ENCODE measurements around the gene ANXA6.

ANXA6 gene

DNA sequence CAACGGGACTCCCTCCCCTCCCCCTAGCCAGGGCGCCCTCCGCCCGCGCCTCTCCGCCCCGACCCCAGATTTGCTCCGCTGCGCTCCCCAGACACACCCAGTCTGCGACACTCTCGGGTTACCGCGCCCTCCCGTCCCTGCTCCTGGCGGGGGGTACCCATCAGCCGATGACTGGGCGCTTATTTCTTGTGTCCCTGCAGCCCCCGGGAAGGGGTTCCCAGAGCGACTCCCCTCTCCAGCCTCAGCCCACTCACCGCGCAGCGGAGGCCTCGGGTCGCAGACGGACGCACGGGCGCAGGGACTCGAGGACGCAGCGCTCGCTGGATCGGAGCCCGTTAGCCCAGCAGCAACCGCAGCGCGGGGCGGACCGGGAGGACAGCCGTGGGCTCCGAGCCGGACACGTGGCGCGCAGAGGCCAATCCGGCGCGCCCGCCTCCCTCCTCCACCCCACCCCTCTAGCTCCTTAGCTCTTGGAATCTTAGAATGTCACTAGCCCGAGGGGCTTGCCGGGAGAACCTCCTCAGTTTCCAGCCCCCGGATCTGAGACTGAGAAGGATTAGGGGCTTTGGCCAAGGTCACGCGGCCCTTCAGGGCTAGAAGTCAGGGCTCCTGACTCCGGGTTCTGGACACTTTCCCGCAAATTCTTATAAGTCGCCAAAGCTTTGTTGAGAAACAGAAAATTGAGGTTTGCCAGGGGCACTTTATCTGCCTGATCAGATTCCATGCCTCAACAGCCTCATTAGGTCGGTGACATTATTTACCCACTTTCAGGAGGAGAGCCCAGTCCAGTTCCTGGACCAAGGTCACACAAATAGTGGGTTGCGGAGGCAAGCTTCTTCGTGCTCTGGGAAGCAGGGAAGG lies at the start of gene ANXA6:
ANXA6 (minus strand) TSS at position 354 of the 861 bp plus-strand sequence. CDS start 9,878 bp downstream, outside the sequence.
- TF ChIP-seq, protein P1, sequence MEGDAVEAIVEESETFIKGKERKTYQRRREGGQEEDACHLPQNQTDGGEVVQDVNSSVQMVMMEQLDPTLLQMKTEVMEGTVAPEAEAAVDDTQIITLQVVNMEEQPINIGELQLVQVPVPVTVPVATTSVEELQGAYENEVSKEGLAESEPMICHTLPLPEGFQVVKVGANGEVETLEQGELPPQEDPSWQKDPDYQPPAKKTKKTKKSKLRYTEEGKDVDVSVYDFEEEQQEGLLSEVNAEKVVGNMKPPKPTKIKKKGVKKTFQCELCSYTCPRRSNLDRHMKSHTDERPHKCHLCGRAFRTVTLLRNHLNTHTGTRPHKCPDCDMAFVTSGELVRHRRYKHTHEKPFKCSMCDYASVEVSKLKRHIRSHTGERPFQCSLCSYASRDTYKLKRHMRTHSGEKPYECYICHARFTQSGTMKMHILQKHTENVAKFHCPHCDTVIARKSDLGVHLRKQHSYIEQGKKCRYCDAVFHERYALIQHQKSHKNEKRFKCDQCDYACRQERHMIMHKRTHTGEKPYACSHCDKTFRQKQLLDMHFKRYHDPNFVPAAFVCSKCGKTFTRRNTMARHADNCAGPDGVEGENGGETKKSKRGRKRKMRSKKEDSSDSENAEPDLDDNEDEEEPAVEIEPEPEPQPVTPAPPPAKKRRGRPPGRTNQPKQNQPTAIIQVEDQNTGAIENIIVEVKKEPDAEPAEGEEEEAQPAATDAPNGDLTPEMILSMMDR (conservative IDR thresholded peaks at IDR 0.05; ENCODE audit: low read depth, low read length) = no peak
- DNase-seq (ENCODE audit: low read depth) = peak; percentile 78
- peak within 1 kb of the TSS; percentile 88 for H3K4me3 ChIP-seq (ENCODE audit: low read depth, low read length)

DNA sequence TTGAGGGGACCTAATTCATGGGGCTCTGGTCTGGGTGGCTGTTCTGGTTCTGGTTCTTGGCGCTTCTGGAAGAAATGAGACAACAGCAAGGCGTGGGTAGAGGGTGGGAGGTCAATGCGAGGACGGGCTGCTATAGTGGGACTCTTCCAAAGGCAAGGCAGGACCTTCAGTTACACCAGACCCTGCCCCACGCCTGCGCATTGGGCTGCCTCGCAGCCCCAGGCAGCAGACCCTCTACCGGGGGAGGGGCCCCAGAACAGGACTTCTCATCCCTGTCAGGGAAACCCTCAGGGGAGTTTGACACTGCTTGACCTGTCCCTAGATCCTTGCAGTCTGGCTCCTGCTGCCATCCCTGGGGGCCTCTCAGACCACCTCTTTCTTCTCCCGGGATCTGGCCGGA lies 47.8 kb upstream of the ANXA6 start:
- DNase-seq (ENCODE audit: low read depth) = no peak
- H3K4me3 ChIP-seq (ENCODE audit: low read depth, low read length) = no peak overlapping the region
- TF ChIP-seq, protein P1 (conservative IDR thresholded peaks at IDR 0.05; ENCODE audit: low read depth, low read length) = no peak

DNA sequence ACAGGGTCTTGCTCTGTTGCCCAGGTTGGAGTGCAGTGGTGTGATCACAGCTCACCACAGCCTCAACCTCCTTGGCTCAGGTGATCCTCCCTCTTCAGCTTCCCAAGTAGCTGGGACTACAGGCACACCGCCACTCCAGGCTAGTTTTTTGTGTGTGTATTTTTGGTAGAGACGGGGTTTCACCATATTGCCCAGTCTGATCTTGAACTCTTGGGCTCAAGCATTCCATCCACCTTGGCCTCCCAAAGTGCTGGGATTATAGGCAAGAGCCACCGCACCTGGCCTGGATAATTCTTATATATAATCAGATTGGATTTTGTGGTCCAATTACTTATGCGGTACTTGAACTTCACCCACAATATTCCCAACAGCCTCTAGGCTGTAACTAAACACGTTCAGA lies 46.5 kb upstream of the ANXA6 start:
- TF ChIP-seq, protein P1 (conservative IDR thresholded peaks at IDR 0.05; ENCODE audit: low read depth, low read length) = no peak
- no peak for DNase-seq (ENCODE audit: low read depth)
- H3K4me3 ChIP-seq (ENCODE audit: low read depth, low read length) = no peak overlapping the region

DNA sequence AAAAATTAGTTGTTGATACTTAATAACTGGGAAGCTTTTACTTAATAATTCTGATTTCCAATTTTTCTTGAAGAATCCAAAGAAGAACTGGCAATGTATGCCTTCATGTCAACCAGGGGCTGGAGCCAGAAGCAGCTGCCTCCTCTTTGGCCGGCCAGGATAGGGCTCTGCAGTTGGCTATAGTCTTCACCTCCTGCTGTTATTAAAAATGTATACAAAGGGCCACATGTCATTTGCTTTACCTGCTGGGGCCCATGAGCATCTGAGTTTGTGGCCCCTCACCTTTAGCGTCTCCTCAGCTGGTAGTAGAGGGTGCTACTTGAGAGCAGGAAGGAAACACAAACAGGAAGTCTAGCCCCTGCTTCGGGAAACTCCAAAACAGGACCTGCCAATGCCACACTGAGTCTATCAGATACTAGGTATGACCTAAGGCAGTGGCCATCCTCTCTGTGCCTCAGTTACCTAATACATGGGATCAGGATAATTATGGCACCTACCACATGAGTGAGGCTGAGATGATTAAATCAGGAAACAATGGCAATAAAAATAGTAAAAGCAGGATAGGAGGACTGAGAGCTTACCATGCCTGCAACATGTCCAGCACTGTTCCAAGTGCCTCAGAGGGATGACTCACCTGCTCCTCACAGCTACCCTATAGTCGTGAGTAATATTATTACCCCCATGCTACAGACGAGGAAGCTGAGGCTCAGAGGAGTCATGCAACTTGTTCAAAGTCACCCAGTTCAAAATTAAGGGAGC lies 45.0 kb upstream of the ANXA6 start:
- no peak overlapping the region for H3K4me3 ChIP-seq (ENCODE audit: low read depth, low read length)
- DNase-seq (ENCODE audit: low read depth) = peak; percentile 73
- TF ChIP-seq, protein P1 (conservative IDR thresholded peaks at IDR 0.05; ENCODE audit: low read depth, low read length) = no peak

DNA sequence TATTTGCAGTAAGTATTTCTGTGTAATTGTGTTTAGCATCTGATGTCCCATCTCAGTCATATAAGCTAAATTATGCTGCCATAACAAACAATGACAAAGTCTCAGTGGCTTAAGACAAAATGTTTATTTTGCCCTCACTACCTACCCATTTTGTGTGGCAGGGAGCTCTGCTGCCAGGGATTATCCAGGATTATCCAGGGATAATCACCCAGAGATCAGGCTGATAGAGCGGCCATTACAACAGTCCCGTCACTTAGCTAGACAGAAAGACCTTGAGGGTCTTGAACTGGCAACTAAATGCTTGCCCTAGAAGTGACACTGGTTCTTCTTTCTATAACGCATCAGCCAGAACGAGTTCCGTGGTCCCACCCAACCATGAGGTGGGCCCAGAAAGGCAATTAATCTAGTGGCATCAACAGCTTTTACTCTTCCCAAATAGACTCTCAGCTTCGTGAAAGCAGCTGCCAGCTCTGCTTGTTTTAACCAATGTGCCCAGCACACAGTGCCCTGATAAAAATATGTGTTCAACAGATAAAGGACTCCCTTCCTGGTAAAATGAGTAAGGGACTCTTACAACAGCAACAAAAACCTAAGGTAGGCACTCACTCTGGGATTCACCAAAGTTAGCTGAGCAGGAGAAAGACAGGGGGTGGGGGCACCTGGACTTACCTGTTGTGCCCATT lies 43.5 kb upstream of the ANXA6 start:
- TF ChIP-seq, protein P1 (conservative IDR thresholded peaks at IDR 0.05; ENCODE audit: low read depth, low read length) = no peak
- H3K4me3 ChIP-seq (ENCODE audit: low read depth, low read length) = no peak overlapping the region
- DNase-seq (ENCODE audit: low read depth) = no peak

DNA sequence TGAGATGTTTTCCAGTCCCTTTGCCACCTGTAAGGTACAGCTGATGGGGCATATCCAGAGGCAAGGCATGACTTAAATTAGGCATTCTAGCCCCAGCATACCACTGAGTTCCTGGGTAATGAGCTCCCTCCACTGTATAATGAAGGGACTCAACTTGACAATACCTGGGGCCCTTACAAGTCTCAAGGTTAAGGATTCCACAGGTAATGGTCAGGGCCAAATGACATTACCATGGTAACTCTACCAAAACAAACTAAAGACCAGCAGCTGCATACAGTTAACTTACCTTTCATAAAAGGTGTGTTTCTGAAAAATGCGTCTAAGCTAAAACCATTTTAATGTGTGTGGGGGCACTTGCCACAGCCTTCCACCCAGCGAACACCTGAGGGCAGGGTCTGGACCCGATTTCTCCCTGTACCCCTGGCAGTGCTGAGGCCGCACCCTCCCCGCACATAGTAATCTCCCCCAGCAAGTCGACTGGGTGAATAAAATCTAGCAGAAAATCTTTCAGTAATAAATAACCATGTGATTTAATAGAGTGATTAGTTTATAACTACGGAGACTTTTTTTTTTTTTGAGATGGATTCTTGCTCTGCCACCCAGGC lies 42.1 kb upstream of the ANXA6 start:
- no peak for DNase-seq (ENCODE audit: low read depth)
- TF ChIP-seq, protein P1 (conservative IDR thresholded peaks at IDR 0.05; ENCODE audit: low read depth, low read length) = no peak
- no peak overlapping the region for H3K4me3 ChIP-seq (ENCODE audit: low read depth, low read length)

Data from choroid plexus epithelial cell (primary cell).